Activated CD4-positive, alpha-beta T cell treated with anti-CD3 and anti-CD28 coated beads, Interleukin-2, Interleukin-6, amounts not matched to agents 100 ng/mL and 50 ng/mL, durations not matched to agents 16 hours and 8 hours (primary cell): ENCODE results near the gene HHIPL1.

Experiments used
- DNase-seq: peaks from one replicate; pipeline ENCODE4 v3.0.0-alpha.2; 2020

HHIPL1 gene

GRCh38 chr14:99691111-99691885 is 46.4 kb downstream of the HHIPL1 start:
- no peak for DNase-seq

GRCh38 chr14:99693918-99694317 is 49.0 kb downstream of the HHIPL1 start:
- no peak for DNase-seq

GRCh38 chr14:99696929-99697328 is 52.0 kb downstream of the HHIPL1 start:
- DNase-seq = no peak

- DNase-seq = no peak
Observed at GRCh38 chr14:99698236-99698635, 53.3 kb downstream of the HHIPL1 start.

- no peak for DNase-seq
Observed at GRCh38 chr14:99698642-99699041, 53.7 kb downstream of the HHIPL1 start.

GRCh38 chr14:99699085-99699760 is 54.3 kb downstream of the HHIPL1 start:
- DNase-seq = no peak

- no peak for DNase-seq
Observed at GRCh38 chr14:99699861-99700260, 54.9 kb downstream of the HHIPL1 start.

GRCh38 chr14:99700379-99700778 is 55.5 kb downstream of the HHIPL1 start:
- no peak for DNase-seq

- no peak for DNase-seq
Observed at GRCh38 chr14:99701260-99701659, 56.3 kb downstream of the HHIPL1 start.

GRCh38 chr14:99702115-99702514 is 57.2 kb downstream of the HHIPL1 start:
- no peak for DNase-seq

- DNase-seq = no peak
Observed at GRCh38 chr14:99703381-99703780, 58.5 kb downstream of the HHIPL1 start.

GRCh38 chr14:99704037-99704436 is 59.1 kb downstream of the HHIPL1 start:
- DNase-seq = no peak

GRCh38 chr14:99706107-99706900 is 61.4 kb downstream of the HHIPL1 start:
- DNase-seq = no peak

- DNase-seq = no peak
Observed at GRCh38 chr14:99707420-99707819, 62.5 kb downstream of the HHIPL1 start.

GRCh38 chr14:99707921-99708320 is 63.0 kb downstream of the HHIPL1 start:
- DNase-seq = no peak

- DNase-seq = no peak
Observed at GRCh38 chr14:99708449-99708848, 63.5 kb downstream of the HHIPL1 start.

- DNase-seq = no peak
Observed at GRCh38 chr14:99713972-99714371, 69.0 kb downstream of the HHIPL1 start.

GRCh38 chr14:99715266-99716000 is 70.5 kb downstream of the HHIPL1 start:
- DNase-seq = no peak

GRCh38 chr14:99716091-99716849 is 71.3 kb downstream of the HHIPL1 start:
- no peak for DNase-seq

- no peak for DNase-seq
Observed at GRCh38 chr14:99716850-99717681, 72.1 kb downstream of the HHIPL1 start.

- DNase-seq = no peak
Observed at GRCh38 chr14:99717682-99718013, 72.7 kb downstream of the HHIPL1 start.
